NCI-H187 treated with DMSO at 0.1 percent for 48 hours (cell line): ENCODE results near the gene TAF4B.
"Not testable (repeated sequence)": the region's sequence is repeated elsewhere in the genome, so short reads cannot be mapped to it uniquely, and the experiment has no call there.

Experiments used
- DNase-seq: peaks from one replicate; lab custom pipeline; 2025; lab: John Stamatoyannopoulos, UW

The TAF4B gene

DNA sequence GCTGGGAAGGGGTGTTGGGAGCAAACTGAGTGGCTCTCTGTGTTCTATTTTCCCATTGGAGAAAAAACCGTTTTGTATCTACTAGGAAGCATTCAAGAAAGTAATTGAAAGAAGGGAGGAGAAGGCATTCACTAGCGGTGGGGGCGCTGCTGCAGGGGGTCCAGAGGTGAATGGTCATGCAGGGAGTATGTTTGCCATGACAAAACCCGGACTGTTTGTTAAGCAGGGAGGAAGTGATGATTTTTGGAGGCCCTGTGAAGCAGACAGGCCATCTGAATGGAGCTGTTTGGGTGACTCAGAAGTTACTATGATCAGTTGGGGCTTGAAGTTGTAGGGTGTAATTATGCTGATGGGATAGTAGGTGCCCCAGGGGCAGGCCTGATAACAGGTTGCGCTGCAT lies 7.0 kb downstream of the TAF4B start:
- no peak for DNase-seq

DNA sequence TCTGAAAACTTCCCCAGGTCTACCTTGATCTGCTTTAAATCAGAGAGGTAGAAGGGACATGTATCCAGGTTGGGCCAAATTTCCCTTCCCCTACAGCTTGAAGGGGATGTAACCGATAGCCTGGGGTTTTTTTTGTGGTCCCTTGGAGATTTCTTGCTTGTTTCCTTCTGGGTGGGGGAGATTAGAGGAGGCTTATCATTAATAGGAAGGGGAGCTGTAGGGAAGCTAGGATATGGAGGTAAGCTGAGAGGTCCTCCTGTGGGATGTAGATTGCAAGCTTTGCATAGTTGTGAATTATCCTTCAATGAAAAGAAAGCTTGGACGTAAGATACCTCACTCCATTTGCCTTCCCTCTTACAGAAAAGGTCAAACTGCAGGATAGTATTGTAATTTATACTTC lies 11.1 kb downstream of the TAF4B start:
- DNase-seq: not testable (repeated sequence)

DNA sequence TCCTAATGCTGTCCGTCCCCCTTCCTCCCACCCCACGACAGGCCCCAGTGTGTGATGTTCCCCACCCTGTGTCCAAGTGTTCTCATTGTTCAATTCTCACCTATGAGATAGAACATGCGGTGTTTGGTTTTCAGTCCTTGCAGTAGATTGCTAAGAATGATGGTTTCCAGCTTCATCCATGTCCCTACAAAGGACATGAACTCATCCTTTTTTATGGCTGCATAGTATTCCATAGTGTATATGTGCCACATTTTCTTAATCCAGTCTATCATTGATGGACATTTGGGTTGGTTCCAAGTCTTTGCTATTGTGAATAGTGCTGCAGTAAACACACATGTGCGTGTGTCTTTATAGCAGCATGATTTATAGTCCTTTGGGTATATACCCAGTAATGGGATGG lies 12.5 kb downstream of the TAF4B start:
- not testable (repeated sequence) for DNase-seq

DNA sequence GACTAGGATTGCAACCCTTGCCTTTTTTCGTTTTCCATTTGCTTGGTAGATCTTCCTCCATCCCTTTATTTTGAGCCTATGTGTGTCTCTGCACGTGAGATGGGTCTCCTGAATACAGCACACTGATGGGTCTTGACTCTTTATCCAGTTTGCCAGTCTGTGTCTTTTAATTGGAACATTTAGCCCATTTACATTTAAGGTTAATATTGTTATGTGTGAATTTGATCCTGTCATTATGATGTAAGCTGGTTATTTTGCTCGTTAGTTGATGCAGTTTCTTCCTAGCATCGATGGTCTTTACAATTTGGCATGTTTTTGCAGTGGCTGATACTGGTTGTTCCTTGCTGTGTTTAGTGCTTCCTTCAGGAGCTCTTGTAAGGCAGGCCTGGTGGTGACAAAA lies 16.1 kb downstream of the TAF4B start:
- DNase-seq: not testable (repeated sequence)

DNA sequence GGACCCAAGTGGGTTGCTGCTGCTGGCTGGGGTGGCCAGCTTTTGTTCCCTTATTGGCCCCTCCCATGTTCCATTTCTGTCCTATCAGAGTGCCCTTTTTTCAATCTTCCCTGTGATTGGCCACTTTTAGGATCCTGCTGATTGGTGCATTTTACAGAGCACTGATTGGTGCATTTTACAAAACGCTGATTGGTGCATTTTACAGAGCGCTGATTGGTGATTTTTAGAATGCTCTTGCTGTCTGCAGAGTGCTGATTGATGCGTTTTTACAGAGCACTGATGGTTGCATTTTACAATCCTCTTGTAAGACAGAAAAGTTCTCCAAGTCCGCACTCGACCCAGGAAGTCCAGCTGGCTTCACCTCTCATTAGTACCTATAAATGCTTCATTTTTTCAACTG lies 19.2 kb downstream of the TAF4B start:
- DNase-seq: not testable (repeated sequence)

DNA sequence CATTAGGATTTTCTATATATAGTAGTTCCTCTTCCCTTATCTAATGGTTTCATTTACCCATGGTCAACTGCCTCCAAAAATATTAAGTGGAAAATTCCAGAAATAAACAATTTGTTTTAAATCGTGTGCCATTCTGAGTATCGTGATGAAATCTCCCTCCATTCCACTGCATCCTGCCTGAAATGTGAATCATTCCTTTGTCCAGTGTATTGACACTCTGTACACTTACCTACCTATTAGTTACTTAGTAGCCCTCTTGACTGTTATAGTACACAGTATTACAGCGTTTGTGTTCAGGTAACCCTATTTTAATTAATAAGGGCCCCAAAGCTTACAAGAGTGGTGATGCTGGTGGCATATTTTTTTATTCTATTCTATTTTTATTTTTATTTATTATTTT lies 26.2 kb downstream of the TAF4B start:
- DNase-seq: no peak

DNA sequence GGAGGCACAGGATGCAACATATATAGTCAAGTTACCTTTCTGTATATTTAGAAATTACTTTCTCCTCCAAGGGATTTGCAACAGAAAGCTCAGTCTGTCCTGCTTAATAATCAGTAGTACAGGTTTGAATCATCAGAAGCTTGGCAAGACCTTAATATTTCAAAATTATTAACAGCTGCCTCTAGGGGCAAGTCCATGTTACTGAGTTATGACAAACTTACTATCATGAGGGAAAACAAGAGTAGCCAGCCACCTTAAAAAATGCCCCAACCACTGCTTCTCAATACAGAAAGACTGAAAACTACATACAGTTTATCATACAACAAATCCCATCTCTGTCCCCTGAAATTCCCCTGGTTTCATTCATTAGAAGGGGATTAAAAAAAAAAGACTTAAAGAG lies 28.6 kb downstream of the TAF4B start:
- DNase-seq: not testable (repeated sequence)

- no peak for DNase-seq
These were observed 29.7 kb downstream of the TAF4B start for GRCh38 chr18:26255695-26256622.

- DNase-seq: no peak
These were observed 32.5 kb downstream of the TAF4B start for GRCh38 chr18:26258711-26259110.

DNA sequence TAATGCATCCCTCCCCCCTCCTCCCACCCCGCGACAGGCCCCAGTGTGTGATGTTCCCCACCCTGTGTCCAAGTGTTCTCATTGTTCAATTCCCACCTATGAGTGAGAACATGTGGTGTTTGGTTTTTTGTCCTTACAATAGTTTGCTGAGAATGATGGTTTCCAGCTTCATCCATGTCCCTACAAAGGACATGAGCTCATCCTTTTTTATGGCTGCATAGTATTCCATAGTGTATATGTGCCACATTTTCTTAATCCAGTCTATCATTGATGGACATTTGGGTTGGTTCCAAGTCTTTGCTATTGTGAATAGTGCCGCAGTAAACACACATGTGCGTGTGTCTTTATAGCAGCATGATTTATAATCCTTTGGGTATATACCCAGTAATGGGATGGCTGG lies 33.2 kb downstream of the TAF4B start:
- DNase-seq: not testable (repeated sequence)

GRCh38 chr18:26262156-26262555 lies 35.9 kb downstream of the TAF4B start:
- no peak for DNase-seq

DNA sequence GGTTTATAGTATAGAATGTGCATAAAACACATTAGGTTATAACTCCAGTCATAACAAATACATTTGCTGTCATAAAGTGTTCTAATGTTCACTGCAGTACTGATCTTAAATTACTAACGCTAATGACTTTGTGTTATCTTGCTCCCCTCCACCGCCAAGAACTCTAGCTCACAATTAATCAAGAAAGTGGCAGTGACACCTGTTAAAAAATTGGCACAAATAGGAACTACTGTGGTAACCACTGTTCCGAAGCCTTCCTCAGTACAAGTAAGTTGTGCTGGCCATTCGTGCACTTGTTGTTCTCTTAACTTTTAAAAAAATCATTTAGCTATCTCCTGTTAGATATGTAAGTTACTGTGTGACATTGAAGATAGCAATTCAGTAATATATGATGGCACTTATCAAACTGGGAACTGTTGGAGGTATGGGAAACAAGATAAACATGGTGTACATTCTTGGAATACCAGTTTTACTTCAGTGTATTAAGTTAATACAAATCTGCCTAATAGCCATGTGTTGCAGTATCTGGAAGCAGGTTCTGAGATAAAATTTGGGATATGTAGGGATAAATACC lies 41.2 kb downstream of the TAF4B start:
- DNase-seq: no peak

GRCh38 chr18:26268454-26268853 lies 42.2 kb downstream of the TAF4B start:
- no peak for DNase-seq

DNA sequence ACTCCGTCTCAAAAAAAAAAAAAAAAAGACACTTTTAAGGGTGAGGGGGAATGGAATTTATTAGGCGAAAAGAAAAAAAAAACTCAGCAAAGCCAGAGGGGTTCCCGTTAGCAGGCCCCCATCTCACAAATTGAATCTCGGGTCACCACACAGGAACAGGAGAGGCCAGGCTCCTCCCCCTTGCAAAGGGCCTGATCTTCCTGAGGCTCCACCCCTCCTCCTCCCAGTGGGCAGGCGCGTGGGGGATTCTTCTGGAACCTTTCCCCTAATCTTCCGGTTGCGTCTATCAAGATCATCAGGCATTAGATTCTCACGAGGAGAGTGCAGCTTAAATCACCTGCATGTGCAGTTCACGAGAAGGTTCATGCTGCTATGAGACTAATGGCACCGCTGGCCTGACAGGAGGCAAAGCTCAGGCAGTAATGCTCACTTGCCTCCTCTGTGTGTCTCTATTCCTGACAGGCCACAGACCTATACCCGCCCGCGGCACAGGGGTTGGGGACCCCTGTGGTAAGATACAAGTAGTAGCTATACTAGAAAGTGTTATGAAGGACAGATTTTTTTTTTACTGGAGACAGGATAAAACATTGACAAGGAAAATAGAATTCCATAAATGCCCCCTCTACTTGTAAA lies 45.8 kb downstream of the TAF4B start:
- DNase-seq: no peak

- no peak for DNase-seq
These were observed 51.1 kb downstream of the TAF4B start for GRCh38 chr18:26277374-26277773.

- DNase-seq: no peak
These were observed 53.2 kb downstream of the TAF4B start for GRCh38 chr18:26279428-26279827.

GRCh38 chr18:26286008-26286407 lies 59.8 kb downstream of the TAF4B start:
- DNase-seq: no peak

- DNase-seq: no peak
These were observed 61.4 kb downstream of the TAF4B start for GRCh38 chr18:26287644-26288043.

DNA sequence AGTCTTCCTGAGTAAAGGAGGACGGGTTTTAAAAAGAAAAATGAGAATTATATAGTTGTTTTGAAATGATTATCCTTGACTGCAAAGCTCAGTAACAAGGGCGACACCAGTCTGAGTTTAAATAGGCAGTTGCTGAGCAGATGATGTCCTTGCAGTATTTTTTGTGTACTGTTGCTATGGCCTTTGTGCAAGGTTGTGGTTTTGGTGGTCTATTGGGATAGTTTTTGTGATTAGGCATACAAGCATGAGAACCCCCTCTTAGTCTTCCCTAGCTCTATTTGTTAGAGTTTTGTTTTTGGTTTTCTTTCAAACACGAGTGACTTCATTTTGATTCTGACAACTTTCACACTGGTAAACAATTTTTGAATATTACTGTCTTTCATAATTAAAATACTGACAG lies 64.1 kb downstream of the TAF4B start:
- DNase-seq: no peak

GRCh38 chr18:26293982-26294381 lies 67.7 kb downstream of the TAF4B start:
- no peak for DNase-seq

DNA sequence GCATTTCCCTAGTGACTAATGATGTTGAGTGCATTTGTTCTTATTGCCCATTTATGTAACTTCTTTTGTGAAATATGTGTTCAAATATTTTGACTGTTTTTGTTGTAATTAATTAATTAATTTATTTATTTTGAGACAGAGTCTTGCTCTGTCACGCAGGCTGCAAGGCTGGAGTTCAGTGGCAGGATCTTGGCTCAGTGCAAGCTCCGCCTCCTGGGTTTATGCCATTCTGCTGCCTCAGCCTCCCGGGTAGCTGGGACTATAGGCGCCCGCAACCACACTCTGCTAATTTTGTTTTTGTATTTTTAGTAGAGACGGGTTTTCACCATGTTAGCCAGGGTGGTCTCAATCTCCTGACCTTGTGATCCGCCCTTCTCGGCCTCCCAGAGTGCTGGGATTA lies 71.9 kb downstream of the TAF4B start:
- DNase-seq: no peak

DNA sequence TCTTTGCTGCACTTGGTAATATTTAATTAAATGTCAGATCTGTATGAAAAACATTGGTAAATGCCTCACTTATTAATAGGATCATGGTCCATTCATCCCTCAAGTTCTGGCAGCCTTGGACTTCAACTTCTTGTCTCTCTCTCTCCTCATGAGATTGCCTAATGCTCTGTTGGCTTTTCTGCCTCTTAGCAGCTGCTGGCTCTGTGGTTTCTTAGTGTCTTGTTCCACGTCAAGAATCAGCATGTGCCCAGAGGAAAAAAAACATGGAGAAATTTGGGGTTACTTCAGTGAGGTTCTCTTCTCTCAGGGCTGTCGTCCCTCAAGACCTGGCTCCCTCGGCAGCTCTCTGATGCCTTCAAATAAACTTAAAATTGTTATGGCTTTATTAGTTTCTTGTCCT lies 75.4 kb downstream of the TAF4B start:
- no peak for DNase-seq

- not testable (repeated sequence) for DNase-seq
These were observed 77.0 kb downstream of the TAF4B start for GRCh38 chr18:26303222-26303621.
